HG03571 (cell line): Measurements from ENCODE around the gene FOSL1.

Source experiments
- ATAC-seq: cut with Tn5 transposase; IDR thresholded peaks from one replicate; pipeline ENCODE4 v1.9.1; 2021; ENCODE audit not compliant: unreplicated experiment

FOSL1 gene

DNA sequence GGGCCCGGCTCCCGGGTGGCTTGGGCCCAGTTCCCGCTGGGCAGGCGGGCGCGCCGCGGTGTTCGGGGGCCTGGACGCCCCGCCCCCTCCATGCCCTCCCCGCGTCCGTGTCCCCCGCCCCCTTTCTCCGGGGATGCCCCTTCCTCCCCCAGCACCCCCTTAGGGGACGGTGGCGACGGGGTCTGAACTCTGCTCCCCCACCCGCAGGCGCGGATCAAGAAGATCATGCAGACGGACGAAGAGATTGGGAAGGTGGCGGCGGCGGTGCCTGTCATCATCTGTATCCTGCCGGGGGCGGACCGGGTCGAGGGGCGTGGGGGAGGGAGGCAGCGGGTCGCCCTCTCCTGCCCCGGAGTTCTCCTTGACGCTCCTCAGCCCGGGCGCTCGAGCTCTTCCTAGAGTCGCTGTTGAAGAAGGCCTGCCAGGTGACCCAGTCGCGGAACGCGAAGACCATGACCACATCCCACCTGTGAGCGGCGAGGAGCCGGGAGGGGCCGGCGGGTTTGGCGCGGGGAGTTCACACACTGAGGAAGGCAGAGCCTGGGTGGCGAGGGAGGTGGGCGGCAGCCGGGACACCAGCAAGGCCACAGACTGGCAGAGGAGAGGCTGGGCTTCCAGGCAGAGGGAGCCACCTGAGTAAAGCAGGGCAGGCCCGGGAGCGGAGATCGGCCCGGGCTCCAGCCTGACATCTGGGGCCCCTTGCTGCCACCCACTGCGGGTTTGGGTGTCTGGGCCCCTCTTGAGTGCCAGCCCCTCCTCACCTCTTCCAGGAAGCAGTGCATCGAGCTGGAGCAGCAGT, 19.6 kb upstream of the FOSL1 start:
- ATAC-seq = peak; percentile 3

DNA sequence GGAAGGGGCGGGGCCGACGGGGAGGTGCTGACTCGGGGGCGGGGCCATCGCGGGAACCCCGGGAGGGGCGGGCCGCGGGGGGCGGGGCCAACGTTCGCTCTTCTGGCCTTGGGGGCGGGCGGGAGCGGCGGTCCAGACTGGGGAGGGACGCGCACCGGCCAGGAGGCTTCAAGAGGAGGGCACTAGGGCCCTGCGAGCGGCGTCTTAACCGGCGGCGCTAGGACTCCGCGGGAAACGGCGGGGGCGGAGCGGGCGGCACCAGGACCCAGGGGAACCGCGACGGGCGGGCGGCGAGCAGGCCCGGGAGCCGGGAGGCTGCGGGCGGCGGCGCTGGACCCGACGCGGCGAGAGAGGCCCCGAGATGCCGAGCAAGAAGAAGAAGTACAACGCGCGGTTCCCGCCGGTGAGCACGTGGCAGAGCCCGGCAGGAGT, 19.0 kb upstream of the FOSL1 start, which contains the start of gene DRAP1:
Gene DRAP1 (plus strand): TSS at position 286 of the 432 bp plus-strand sequence. CDS start 76 bp downstream, at position 362.
- peak; percentile 70 for ATAC-seq

DNA sequence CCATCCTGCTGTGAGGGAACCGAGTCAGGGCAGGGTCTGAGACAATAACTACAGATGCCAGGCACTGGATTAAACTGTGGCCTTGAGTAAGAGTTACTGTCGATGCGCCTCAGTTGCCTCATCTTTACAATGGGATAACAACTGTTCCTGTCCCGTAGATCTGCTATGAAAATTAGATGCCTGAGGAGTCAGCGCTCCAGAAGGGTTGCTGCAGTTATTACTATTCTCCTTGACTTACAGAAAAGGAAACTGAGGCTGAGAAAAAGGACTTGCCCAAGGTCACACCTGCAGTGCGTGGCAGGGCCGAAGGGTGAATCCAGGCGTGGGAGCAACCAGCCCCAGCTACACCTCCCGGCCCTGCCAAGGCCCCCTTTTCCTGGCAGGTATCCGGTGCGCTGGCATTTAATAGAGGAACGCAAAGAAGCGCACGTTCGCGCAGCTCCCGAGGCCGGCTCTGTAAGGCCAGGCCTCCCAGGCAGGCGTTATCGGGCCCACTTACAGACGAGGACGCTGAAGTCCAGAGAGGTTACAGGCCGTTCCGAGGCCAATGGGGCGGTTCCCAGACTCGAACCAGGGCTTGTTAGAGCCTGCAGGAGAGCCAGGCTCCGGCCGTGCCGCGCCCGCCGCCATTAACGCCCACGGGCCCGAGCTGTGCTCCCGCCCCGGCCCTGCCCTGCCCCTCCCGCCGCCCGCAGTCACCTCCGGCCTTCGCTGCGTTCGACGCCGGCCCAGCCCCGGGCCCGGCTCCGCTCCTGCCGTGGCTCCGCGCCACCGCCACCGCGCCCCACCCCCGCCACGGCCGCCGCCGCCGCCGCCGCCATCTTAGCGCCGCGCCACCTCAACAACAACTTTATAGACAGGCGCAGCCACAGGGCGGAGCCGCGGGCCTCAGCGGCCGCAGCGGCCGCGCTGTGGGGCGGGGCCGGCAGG, 18.3 kb upstream of the FOSL1 start, which contains the start of gene C11orf68:
Gene C11orf68 (minus strand): TSS at position 852 of the 930 bp plus-strand sequence. CDS start 31 bp downstream, at position 821.
- peak; percentile 63 for ATAC-seq

DNA sequence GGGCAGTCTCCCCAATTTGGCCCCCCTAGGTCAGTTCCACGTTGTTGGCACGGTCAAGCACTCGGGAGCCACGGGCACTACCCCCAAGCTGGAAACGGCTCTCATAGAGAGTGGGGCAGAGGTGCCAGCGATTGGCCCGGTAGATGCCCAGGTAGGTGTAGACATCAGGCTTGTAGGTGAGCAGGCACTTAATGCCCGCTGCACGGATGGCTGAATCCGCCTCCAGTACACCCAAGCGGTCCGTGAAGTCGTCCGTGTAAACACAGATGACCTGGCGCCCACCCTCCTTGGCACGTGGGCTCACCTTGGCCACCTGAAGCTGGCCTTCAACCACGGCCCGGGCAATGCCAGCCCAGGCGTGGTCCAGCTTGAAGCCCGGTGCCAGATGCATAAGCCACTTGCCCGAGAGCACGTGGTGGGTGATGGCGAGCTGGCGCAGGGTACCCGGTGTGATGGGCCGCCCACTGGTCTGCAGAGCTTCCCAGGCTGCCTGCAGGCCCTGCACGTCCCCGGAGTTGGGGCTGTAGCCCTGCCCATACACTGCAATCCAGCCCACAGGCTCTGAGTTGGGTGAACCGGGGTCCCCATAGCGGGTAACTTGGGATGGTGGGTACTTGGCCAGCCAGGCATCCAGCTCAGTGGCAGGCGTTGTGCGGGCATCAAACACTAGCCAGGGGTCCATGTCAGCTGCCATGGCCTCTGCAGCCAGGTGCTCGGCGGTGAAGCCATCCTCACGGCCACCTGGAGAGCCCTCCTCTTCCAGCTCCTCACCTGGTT, 17.4 kb upstream of the FOSL1 start:
- no peak for ATAC-seq

DNA sequence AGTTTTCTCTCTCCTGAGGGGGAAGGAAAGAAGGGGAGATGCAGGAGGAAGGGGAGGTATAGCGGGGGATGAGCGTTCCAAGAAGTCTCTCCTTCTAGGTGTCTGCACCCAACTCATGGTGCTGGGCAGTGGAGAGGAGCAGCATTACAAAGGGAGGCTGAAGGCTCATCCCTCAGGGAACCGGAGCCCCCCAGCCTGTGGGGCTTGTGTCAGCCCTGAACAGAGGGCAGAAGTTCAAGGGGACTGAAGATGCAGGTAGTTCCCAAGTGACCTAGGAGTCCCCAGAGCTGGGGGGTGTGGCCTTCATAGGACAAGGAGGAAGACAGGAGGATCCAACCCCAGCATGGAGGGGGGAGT, 16.9 kb upstream of the FOSL1 start:
- no peak for ATAC-seq

DNA sequence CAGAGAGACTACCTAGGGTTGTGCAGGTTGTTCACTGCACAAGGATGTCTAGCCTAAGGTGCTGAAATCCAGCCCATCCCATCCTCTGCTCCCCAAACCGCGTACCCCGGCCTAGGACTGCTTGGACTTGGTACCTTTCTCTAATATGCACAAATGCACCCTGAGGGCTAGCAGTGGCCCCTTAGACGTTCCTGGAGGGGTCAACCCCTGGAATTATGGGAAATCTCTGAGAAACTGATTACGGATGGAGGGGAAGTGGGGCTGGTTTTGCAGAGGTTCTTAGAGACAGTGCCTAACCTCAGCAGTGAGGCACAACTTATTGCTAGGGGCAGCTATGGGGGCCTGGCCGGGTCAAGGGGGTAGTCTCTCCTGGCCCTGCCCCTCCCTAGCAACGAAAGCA, 16.2 kb upstream of the FOSL1 start:
- no peak for ATAC-seq

DNA sequence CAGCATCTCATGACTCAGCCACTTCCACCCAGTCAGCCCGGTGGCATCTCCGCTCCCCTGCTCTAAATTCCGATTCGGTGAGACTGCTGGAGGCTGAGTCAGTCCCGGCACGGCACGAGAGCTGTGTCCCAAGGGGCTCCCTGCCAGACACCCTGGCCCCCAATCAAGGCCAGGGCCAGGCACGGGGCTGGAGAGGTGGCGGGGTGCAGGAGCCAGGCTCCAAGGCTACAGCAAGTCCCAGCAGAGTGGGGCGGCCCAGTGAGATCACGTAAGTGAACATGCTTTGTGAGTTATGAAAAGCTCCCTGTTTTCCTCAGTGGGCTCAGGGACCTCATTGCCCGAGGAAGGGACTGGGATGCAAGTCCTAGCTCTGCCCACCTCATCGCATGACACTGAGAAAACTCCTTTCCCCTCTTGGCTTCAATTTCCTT, 15.6 kb upstream of the FOSL1 start:
- ATAC-seq = no peak

DNA sequence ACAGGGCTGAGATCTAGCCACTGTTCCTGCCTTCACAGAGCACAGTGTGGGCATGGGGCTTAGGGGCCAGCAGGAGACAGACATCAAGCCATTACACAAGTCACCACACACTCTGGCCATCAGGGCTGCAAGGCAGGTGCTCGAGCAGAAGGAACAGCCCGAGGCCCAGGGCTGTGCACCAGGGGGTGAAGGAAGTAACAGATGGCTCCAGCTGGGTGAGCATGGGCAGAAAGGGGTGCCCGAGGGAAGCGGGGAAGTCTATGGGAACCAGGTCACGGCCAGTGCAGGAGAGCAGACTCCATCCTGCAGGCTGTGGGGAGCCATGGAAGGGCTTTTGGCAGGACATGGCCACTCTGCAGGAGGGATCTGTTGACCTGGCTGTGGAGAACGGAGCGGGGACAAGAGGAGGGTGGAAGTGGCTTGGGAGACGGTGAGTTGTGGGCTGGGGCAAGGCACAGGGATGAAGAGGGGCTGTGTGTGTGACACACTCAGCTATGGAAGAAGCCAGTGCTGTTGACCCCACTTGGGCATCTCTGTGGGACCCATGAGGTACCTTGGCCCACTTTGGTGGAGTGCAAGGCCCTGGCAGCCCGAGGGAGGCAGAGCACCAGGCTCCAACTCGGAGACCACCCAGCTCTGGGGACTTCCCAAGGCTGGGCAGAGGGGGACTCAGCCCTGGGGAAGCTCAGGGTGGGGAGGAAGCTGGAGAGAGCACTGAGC, 15.1 kb upstream of the FOSL1 start:
- ATAC-seq = no peak

DNA sequence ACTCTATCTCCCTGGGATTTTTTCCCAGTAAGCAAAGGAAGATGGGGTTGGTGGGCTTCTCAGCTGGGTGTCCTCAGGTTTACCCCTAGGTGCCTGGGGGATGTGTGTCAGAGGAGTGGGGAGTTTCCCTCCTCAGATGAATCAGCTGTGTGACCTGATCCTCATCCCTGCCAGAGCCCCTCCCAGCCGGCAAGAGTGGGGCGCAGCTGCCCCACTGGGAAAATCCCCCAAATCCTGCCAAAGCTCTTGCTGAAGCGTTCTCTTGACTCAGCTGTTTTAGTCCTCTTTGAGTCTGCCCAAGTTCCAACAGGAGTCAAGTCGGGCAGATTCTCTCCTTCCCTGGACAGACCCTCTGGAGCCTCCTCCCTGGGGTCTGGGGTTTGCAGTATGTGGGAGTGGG, 12.7 kb upstream of the FOSL1 start:
- ATAC-seq = no peak

DNA sequence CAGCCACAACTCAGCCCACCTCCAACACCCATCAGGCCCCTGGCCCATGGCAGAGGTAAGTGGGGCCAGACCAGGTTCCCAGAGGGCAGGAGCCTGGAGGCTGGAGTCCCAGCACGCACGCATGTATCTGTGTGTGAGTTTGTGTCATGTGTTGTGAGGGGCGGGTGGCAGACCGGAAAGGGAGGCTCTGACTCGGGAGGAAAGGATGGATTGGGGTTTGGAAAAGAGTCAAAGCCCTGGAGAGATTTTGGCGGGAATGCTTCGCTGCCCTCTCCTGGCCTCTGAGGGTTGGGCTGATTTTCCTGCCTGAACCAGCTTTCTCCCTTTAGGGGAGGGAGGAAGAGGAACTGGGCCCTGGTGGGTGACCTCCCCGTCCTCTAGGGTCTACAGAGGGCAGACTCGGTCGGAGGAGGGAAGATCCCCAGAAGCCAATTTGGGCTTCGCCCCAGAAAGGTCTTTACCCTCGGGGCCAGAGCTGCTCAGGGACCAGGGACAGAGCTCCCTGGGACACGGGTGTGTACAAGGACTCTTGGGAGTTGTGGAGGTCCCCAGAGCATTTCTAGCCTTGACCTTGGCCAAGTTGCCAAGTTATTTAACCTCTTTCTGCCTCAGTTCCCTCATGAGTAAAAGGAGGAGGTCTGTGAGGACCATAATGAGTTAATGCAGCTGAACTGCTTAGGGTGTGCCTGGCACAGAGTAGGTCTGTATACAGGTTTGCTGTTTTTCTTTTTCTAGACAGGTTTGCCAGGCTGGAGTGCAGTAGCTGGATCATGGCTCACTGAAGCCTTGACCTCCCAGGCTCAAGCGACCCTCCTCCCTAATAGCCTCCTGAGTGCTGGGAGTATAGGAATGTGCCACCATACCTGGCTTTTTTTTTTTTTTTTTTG, 11.7 kb upstream of the FOSL1 start:
- no peak for ATAC-seq

DNA sequence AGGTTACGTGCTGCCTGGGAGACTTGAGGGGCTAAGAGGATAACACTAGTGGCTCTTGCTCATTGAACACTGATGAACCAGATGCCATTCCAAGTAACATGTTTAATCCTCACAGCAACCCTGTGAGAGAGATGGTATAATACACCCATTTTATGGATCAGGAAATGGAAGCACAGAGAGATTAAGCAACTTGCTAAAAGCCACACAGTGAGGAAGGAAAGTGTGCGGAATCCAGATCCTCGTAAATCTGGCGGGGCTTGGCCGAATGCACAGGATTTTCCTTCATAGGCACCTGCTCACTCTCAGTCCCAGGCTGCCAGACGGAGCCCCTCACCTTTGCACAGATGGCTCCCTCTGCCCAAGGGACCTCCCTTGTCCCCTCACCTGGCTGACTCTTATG, 7.7 kb upstream of the FOSL1 start:
- no peak for ATAC-seq

DNA sequence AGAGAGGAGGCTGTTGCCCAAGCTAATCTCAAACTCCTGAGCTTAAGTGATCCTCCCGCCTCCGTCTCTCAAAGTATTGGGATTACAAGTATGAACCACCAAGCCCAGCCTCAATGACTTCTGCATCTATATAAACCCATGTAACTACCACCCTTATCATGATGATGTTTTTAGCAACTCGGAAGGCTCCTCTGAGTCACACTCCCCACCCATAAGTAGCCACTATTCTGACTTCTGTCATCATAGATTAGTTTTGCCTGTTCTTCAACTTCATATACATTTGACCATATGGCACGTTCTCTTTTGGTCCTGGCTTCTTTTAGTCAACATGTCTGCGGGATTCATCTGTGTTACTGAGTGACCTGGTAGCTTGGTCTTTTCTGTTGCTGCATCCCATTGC, 6.4 kb upstream of the FOSL1 start:
- ATAC-seq = no peak

DNA sequence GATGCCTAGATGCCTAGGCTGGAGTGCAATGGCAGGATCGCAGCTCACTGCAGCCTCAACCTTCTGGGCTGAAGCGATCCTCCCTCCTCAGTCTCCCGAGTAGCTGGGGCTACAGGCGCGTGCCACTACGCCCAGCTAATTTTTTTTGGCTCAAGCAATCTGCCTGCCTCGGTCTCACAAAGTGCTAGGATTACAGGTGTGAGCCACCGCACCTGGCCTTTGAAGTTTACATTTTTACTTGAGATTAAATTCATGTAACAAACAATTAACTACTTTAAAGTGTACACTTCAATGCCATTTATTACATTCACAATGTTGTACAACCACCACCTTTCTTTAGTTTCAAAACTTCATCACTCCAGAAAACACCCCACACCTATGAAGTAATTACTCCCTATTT, 3.5 kb upstream of the FOSL1 start:
- no peak for ATAC-seq

DNA sequence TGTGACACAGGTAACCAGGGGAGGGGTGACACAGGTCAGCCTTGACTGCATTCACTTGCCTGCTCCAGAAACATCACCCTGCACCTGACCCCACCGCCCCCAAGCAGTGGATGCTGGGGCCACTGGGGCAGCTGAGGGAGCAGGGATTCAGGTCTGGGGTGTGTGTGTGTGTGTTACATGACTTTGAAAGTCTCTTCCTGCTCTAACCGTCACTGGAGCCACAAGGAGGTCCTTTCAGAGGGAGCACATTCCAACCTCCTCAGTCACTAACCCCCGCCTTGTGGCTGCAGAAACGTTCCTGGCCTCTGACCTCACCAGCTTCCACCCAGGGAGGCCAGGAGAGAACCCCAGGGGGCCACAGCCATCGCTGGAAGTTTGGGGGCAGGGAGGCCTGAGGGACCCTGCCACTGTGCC, 2.9 kb upstream of the FOSL1 start:
- ATAC-seq = no peak

DNA sequence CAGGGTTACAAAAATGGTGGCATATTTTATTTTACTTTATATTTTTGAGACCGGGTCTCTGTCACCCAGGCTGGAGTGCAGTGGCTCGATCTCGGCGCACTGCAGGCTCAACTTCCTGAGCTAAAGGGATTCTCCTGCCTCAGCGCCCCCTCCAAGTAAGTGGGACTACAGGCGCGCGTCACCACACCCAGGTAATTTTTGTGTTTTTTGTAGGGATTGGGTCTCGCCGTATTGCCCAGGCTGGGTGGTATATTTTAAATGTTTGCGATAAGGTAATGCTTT, 652 bp upstream of the FOSL1 start:
- ATAC-seq = no peak

DNA sequence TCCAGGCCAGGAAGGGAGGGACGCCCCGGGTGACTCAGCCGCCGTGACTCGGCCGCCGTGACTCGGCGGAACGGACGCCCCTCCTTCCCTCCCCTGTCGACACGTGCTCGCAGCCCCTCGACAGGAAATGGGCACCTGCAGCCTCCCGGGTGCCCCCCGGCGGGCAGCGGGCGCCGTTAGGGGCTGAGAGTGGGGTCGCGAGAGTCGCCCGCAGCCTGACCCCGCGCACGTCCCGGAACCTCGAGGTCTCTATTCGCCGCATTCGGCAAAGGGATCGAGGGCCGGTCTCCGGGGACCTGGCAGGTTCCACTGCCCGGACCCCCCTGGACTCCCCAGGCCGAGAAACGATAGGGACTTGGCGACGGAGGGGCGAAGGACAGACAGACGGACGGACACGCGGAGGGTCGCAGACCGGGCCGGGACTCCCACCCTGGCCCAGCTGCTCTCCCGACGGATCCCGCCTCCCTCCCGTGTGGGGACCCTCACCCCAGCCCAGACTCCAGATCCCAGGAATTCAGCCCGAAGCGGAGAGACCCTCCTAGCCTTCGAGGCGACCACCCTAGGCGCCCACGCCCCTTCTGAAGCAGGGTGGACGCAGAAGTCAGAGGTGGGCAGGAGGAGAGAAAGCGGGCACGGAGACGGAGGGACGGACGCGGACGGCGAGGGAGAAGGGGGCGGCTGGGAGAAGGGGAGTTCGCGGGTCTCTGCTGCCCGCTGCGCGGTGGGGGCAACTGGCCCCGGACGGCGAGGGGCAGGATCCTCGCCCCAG, 648 bp downstream of the FOSL1 start:
- ATAC-seq = no peak

DNA sequence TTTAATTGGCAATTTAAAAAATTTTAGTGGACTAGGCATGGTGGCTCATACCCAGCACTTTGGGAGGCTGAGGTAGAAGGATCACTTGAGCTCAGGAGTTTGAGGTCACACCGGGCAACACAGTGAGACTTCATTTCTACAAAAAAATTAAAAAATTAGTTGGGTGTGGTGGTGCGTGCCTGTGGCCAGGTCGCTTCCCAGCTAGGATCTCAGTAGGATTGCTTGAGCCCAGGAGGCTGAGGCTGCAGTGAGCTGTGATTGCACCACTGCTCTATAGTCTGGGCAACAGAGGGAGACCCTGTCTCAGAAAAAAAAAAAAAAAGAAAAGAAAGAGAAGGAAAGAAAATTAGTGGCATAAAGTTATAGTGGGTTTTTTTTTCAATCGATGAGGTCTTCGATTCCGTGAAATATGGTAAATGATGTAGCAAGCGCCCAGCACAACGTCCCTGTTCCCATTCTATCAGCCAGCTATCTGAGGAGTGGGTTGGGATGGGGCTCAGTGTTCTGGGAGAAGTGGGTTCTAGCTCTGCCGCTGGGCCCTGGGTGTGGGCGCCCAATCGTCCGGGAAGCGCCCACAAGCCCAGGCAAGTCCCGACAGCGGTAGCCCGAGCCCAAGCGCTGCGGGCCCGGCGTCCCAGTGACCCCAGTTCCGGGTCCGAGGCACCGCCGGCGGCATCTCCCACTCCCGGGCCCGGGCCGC, 1.4 kb downstream of the FOSL1 start:
- ATAC-seq = no peak

DNA sequence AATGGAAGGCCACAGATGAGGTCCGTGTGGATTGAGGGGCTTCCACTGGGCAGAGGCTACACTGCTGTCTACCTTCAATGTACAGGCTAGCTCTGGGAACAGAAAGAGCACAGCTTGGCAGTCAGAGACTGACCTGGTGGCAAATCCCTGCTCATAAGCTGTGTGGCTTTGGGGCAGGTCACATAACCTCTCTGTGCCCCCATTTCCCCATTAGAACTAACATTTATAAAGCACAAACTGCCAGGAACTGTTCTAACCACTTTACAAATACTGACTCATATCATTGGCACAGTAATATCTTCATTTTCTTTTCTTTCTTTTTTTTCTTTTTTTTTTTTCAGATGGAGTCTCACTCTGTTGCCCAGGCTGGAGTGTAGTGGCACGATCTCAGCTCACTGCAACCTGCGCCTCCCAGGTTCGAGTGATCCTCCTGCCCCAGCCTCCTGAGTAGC, 3.1 kb downstream of the FOSL1 start:
- no peak for ATAC-seq
